Measurements from ENCODE around the gene CNTROB. TPM values are rescaled to one million over a fixed set of nuclear protein-coding genes. Genes with fewer than 3 reads are reported as not detected.

Gene CNTROB, protein sequence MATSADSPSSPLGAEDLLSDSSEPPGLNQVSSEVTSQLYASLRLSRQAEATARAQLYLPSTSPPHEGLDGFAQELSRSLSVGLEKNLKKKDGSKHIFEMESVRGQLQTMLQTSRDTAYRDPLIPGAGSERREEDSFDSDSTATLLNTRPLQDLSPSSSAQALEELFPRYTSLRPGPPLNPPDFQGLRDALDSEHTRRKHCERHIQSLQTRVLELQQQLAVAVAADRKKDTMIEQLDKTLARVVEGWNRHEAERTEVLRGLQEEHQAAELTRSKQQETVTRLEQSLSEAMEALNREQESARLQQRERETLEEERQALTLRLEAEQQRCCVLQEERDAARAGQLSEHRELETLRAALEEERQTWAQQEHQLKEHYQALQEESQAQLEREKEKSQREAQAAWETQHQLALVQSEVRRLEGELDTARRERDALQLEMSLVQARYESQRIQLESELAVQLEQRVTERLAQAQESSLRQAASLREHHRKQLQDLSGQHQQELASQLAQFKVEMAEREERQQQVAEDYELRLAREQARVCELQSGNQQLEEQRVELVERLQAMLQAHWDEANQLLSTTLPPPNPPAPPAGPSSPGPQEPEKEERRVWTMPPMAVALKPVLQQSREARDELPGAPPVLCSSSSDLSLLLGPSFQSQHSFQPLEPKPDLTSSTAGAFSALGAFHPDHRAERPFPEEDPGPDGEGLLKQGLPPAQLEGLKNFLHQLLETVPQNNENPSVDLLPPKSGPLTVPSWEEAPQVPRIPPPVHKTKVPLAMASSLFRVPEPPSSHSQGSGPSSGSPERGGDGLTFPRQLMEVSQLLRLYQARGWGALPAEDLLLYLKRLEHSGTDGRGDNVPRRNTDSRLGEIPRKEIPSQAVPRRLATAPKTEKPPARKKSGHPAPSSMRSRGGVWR
- polyA plus RNA-seq (ENCODE audit: insufficient read length): 67.3 TPM
- long read RNA-seq, donor 1, partial matches to known transcripts: 0 of 3 reads
- long read RNA-seq, donor 1, other reads (novel, unspliced or antisense): 0 of 3 reads
- long read RNA-seq, donor 2: 0 reads
- long read RNA-seq, donor 3, partial matches to known transcripts: 0 of 1 reads
- long read RNA-seq, donor 3, other reads (novel, unspliced or antisense): 0 of 1 reads
- long read RNA-seq, donor 4, partial matches to known transcripts: 0 of 2 reads
- long read RNA-seq, donor 4, other reads (novel, unspliced or antisense): 0 of 2 reads
- long read RNA-seq, donor 5, partial matches to known transcripts: 0 of 5 reads
- long read RNA-seq, donor 5, other reads (novel, unspliced or antisense): 0 of 5 reads
- long read RNA-seq, donor 6, partial matches to known transcripts: 5 of 7 reads
- long read RNA-seq, donor 6, other reads (novel, unspliced or antisense): 0 of 7 reads
- long read RNA-seq, donor 7, partial matches to known transcripts: 0 of 3 reads
- long read RNA-seq, donor 7, other reads (novel, unspliced or antisense): 0 of 3 reads
- long read RNA-seq, donor 8, partial matches to known transcripts: 5 of 6 reads
- long read RNA-seq, donor 8, other reads (novel, unspliced or antisense): 0 of 6 reads

DNA sequence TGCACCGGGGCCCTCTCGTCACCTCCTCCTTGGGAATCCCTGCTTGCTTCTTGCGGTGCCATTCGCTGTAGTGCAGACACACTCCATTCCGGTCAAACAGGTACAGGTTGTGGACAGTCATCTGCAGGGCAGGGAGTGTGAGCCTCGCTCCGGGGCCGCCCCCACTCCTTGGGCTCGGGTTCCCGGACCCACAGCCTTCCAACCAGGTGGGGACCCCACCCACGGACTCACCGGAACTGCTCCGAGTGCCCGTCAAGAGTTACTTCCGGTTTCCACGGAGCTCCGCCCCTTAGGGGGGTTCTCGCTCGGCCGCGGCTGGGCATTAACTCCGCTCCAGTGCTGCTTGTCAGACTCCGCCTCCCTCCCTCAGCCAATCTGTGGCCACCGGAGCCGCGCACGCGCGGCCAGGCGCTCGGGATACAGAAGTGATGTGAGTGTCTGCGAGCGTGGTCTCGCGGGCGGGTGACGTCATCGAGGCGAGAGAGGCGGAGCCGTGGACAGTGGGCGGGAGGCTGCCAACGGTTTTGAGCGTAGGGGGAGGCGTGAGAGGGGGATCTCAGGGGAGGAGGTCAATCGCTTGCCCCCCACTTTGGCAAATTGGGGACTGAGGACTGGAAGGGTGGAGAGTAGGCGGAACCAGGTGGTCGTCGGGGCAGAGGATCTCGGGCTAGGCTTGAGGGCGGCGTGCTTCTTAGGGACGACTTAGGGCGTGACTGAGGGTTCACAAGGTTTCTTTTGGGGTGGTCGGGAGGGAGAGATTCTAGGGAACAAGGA, at the start of gene CNTROB, which contains the start of gene TRAPPC1:
CNTROB (plus strand) TSS at position 498 of the 774 bp plus-strand sequence. CDS start 874 bp downstream, outside the sequence.
TRAPPC1 (minus strand) TSS at position 238 of the 774 bp plus-strand sequence; CDS start at position 121, 117 bp downstream.
- peak; percentile 99 for DNase-seq

- no peak for DNase-seq
These were observed 49.4 kb upstream of the CNTROB start for GRCh38 chr17:7882629-7883028.

DNA sequence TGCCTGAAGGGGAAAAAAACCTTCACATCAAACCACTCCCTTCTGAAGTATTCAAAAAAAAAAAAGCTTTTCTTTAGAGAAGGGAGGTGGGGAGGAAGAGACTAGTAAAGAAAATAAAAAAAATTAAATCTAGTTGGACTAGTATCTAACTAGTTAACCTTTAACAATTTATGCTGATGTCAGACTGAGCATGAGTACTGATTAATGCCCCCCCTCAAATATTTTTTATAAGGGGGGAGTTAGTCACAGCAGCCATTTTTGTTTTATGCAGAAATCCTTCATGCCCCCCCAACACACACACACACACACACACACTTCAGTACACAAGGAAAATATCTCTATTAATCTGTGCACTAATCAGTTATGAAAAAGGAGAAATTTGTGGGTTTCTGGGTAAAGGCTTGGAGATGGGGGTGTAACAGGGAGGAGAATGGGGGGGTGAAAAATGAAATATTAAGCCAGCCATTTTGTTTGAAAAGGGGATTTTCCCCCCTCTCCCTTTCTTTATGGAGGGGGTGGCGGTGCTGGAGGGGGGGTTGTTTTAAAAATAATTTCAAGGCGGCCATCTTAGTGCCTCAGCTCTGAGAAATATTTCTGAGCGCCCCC, 48.1 kb upstream of the CNTROB start:
- DNase-seq: peak; percentile 50

DNA sequence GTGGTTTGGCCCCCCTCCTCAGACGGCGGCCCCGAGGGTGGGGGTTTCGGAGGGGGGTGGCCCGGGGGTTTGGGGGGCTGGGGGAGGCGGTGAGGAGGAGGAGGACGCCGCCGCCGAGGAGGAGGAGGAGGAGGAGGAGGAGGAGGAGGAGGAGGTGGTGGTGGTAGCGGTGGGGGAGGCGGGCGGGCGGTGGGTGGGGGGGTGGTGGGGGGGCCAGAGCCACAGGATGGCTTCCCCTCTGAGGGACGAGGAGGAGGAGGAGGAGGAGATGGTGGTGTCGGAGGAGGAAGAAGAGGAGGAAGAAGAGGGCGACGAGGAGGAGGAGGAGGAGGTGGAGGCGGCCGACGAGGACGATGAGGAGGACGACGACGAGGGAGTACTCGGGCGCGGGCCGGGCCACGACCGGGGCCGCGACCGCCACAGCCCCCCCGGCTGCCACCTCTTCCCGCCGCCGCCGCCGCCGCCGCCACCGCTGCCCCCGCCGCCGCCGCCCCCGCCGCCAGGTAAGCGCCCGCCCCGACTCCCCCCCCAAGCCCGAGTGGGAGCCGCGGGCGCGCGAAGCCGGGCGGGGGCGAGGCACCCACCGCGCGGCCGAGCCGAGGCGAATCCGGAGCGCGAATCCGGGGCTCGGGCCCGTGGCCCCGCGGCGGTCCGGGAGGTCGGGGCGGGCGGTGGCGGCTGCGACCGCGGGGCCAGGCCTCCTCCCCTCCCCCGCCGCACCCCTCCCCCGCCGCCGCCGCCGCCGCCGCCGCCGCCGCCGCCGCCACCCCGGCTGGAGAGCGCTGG, 47.2 kb upstream of the CNTROB start:
- DNase-seq: no peak

- DNase-seq: peak; percentile 80
These were observed 46.4 kb upstream of the CNTROB start for GRCh38 chr17:7885367-7886226.

DNA sequence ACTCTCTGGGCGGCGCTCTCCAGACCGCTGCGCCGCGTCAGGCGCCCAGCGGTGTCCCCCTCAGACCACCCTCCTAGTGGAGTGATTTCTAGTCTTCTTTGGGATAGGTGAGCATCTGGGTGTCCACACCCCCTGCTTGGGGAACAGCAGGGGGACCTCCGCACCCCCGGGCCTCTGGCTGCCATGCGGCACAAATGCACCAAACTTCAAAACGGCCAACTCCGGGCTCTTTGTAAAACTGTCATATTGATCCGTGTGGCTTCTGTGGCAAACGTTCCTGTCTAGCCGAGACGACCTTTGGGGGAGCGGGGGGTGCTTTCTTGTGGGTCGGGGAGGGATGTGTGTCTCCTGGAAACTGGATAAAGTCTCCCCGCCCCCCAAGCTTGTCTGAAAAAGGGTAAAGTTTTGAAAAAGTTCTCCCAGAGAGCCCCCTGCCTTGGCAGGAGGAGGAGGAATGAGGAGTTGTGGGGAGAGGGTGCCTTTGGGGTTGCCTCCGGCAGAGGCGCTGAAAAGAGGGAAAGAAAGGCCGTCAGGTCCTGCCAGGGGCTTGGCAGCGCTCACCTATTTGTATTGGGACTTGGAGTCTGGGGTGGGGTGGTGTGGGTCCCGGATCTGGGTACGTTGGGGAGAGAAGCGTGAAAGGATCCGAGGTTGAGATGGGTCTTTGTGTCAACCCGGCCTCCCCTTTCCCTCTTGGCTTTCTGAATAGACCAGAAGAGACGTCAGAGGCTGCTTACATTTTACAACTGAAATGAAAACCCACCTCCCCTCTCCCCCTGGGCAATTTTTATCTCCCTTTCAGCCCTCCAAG, 45.6 kb upstream of the CNTROB start:
- DNase-seq: peak; percentile 40

DNA sequence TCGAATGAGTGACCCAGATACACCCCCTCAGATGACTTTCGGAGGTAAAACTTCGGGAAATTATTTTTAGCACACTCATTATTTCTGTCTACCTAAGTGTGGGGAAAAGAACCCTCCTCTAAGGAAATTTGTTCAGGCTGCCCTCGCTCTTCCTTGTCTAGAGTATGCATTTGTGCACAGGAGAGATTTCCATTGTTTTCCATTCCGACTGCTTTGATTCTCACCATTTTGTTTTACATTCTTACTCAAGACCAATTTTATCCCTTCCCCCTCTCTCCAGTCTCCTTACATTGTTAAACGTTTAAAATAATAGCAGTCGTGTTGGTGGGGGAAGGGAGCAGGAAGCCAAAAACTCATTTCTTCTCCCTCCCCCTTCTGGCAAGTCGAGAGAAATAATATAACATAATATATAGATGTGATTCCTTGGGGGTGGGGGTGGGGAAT, 44.9 kb upstream of the CNTROB start:
- peak; percentile 35 for DNase-seq

DNA sequence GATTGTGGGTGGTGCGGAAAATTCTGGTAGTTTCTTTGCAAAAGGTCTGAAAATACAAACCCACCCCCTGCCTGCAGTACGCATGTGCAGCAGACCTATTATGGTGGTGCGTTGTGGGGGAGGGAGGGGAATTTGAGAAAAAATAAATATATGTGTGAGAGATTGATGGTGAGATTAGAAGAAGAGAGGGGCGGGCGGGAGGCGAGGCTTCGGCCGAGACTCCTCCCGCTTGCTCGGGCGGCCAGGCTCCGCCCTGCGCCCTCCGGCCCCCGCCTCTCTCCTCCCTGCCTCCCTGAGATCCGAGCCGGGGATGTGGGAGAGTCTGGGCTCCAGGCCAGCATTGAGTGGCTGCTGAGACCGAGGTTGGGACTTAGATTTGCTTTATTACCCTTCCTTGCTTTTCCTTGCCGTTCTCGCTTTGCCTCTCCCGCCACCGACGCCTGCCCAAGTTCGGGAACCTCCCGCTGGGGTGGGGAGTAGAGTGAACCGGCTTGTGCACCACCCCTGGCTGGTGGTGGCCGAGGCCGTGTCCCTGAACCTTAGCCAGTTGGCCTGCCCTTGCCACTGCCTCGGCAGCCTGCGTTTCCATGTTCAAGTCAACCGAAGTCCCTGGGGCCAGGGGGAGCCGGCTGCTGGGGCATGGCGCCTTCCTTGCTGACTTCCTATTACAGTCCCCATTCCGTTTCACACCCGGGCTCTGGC, 44.4 kb upstream of the CNTROB start:
- peak; percentile 96 for DNase-seq

DNA sequence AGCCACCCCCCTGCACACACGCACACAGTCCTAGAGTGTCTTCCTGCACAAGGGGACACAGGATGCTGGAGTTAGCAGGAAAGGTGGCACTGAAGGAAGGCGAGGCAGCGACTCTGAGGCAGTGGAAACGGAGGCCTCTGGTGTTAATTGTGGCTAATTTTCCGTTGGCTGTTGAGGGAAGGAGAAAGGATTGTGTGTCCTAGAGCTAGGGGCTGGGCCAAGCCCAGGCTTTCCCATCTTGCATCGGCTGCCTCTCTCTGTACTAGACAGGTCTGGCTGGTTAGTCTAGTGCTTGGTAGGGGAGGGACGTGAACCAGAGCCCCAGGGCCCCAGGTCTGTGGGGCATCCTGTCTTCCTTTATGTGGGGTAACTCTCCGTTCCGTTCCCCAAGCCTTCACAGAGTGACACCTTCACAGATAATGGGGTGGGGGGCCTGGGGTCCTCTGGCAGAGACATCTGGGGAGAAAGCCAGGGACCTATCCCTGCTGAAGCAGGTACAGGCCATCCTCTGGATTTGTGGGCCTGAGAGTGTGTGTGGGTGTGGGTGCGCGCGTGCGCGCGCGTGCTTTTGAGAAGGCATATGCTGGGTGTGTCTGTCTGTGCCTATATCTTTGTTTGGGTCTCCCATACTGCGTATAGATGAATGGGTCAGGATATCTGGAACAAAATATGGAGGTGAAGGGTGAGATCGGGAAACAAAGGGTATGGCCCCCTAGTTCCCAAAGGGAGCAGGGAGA, 43.7 kb upstream of the CNTROB start, which contains the start of gene CHD3:
CHD3 (plus strand) TSS at position 606 of the 737 bp plus-strand sequence. CDS start 212 bp downstream, outside the sequence.
- DNase-seq: no peak

- DNase-seq: peak; percentile 84
These were observed 42.6 kb upstream of the CNTROB start for GRCh38 chr17:7889166-7889955.

DNA sequence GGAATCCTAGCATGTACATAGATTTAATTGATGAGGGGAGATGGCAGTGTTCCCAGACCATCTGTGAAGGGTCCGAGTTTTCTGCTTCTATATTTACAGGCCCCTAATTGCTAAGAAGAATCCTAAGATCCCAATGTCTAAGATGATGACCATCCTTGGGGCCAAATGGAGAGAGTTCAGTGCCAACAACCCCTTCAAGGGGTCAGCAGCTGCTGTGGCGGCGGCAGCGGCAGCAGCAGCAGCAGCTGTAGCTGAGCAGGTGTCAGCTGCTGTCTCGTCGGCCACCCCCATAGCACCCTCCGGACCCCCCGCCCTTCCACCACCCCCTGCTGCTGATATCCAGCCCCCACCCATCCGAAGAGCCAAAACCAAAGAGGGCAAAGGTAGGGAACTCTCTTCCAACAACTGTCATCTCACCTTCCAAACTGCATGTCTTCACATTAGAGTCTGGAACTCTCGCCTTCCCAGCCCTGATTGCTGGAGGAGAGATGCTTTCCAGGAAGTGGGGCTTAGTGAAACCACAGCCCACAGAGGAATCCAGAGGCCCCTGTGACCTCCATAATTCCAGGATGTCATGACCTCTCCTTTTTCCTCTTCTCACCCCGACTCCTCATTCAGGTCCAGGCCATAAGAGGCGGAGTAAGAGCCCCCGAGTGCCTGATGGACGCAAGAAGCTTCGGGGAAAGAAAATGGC, 38.7 kb upstream of the CNTROB start:
- DNase-seq: no peak

DNA sequence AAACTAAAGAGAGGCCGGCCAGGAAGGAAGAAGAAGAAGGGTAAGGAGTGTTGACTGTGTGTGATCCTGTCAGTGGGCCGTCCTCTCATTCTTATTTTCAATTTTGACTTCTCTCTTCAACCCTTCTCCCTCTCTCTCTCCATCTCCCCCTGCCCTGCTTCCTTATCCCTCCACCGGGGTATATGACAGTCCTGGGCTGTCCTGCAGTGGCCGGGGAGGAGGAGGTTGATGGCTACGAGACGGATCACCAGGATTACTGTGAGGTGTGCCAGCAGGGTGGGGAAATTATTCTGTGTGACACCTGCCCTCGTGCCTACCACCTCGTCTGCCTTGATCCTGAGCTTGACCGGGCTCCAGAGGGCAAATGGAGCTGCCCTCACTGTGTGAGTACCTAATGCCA, 37.8 kb upstream of the CNTROB start:
- DNase-seq: no peak

- no peak for DNase-seq
These were observed 37.1 kb upstream of the CNTROB start for GRCh38 chr17:7894866-7895265.

DNA sequence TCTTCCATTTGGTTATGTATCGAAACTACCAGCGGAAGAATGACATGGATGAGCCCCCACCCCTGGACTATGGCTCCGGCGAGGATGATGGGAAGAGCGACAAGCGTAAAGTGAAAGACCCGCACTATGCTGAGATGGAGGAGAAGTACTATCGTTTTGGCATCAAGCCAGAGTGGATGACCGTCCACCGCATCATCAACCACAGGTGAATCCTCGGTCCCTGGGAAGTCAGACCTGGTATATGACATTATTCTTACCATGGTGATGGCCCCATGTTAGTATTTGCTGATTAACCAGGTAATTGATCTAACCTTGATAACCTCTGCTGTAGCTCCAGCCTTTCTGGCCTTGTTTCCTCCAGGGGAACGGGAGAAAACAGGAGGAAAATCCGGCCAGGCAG, 34.9 kb upstream of the CNTROB start:
- no peak for DNase-seq

All from left kidney (tissue), 8 donors.